OCI-LY1 (cell line): Measurements from ENCODE around the gene BCCIP.

Experiments used
- H2AFZ ChIP-seq: fragments of 200-600 bp; sonication (generic), shearing (Covaris generic); 2 replicates; pipeline ENCODE4 v1.6.0; 2014; ENCODE audit warnings: antibody characterized with exemption, mild to moderate bottlenecking, low read length
- H3F3A ChIP-seq: fragments of 200-600 bp; sonication (generic), shearing (Covaris generic); 2 replicates; pipeline ENCODE4 v1.6.0; 2014; ENCODE audit warnings: mild to moderate bottlenecking, antibody characterized with exemption, low read length, moderate library complexity; ENCODE audit not compliant: insufficient read depth
- H3K27ac ChIP-seq: fragments of 200-600 bp; sonication (generic); 2 replicates; pipeline ENCODE4 v1.5.1; 2014; ENCODE audit warnings: low read length, mixed run types, mild to moderate bottlenecking, low read depth; ENCODE audit not compliant: poor library complexity, severe bottlenecking
- H3K27me3 ChIP-seq: fragments of 200-600 bp; sonication (generic); 2 replicates; pipeline ENCODE4 v1.6.0; 2014; ENCODE audit warnings: antibody characterized with exemption, mild to moderate bottlenecking, low read length, moderate library complexity; ENCODE audit not compliant: insufficient read depth
- H3K36me3 ChIP-seq: fragments of 200-600 bp; sonication (generic); 2 replicates; pipeline ENCODE4 v1.6.1; 2014; ENCODE audit warnings: mild to moderate bottlenecking, antibody characterized with exemption, low read length, moderate library complexity, mixed read lengths; ENCODE audit not compliant: insufficient read depth
- H3K4me1 ChIP-seq: fragments of 200-600 bp; sonication (generic); 2 replicates; pipeline ENCODE4 v1.5.1; 2014; ENCODE audit warnings: mild to moderate bottlenecking, low read length, moderate library complexity; ENCODE audit not compliant: insufficient read depth, severe bottlenecking
- H3K4me2 ChIP-seq: fragments of 200-600 bp; sonication (generic), shearing (Covaris generic); 2 replicates; pipeline ENCODE4 v1.6.1; 2014; ENCODE audit warnings: low read length
- H3K4me3 ChIP-seq: fragments of 200-600 bp; sonication (generic); 2 replicates; pipeline ENCODE4 v1.5.1; 2014; ENCODE audit warnings: low read length, low read depth, mild to moderate bottlenecking, mixed read lengths; ENCODE audit not compliant: poor library complexity, severe bottlenecking
- H3K79me2 ChIP-seq: fragments of 200-600 bp; shearing (Covaris generic); 2 replicates; pipeline ENCODE4 v1.6.1; 2016; ENCODE audit warnings: mixed run types, low read length, mixed read lengths; ENCODE audit not compliant: insufficient read depth
- H3K9ac ChIP-seq: fragments of 200-600 bp; sonication (generic), shearing (Covaris generic); 2 replicates; pipeline ENCODE4 v1.6.1; 2014; ENCODE audit warnings: mild to moderate bottlenecking, low read length, mixed read lengths
- H3K9me2 ChIP-seq: fragments of 200-600 bp; sonication (generic), shearing (Covaris generic); 2 replicates; pipeline ENCODE4 v1.6.1; 2014; ENCODE audit warnings: low read depth, mild to moderate bottlenecking, low read length, mixed read lengths
- H3K9me3 ChIP-seq: fragments of 200-600 bp; shearing (Covaris generic); 2 replicates; pipeline ENCODE4 v1.6.1; 2014; ENCODE audit warnings: low read length, mixed read lengths
- H4K20me1 ChIP-seq: fragments of 200-600 bp; sonication (generic), shearing (Covaris generic); 2 replicates; pipeline ENCODE4 v1.6.0; 2016; ENCODE audit warnings: mild to moderate bottlenecking, low read length; ENCODE audit not compliant: insufficient read depth
- EZH2 ChIP-seq: fragments of 200-600 bp; sonication (generic), shearing (Covaris generic); IDR thresholded peaks from 2 replicates; pipeline ENCODE4 v1.8.0; 2017; ENCODE audit warnings: borderline replicate concordance, mixed run types, mild to moderate bottlenecking, antibody characterized with exemption, low read length, moderate library complexity, mixed read lengths
- TF ChIP-seq, protein P1 (sequence below): fragments of 200-600 bp; sonication (generic), shearing (Covaris generic); IDR thresholded peaks from 2 replicates; pipeline ENCODE4 v1.5.1; 2017; ENCODE audit warnings: mild to moderate bottlenecking, antibody characterized with exemption, low read length, moderate library complexity, mixed read lengths

The BCCIP gene

DNA sequence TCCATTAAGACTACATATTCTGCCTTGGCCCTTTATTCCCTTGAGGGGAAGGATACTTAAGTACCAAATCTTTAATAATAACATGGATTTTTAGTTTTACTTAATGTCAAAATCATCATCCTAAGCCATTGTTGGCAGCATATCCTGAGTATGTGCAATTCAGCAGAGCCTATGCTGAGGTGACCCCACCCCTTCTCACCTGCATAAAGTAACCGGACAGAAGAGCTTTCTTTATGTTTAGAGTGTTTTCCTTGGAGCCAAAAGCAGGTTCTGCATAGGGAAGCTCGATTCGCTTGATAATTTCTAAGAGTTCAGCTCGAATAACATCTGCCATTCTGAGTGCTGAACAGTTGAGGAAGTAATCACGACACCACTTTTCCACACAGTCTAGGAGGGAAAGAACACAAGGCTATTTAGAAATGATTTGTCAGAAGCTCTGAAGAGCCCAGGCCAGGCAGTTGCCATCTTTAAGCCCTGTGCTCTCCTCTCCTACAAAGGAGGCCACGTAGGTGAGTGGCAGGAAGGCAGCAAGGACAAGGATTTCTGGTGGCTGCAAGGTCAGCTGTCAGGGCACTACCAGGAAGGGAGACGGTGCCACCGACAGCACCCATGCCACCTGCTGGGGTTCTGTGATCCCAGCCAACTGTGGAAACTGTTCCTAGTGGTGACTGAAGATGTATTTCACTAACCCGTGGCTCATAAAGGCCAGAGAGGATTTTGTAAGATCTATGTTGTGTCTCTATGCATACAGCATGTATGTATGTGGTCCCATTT is 15.6 kb downstream of the BCCIP start:
- no peaks in the 10 kb centered on the region for H3K27me3 ChIP-seq
- H3K36me3 ChIP-seq, result peaks cover 51% of the 10 kb centered on the region
- no peak overlapping the region for H2AFZ ChIP-seq
- H3F3A ChIP-seq, result no peaks in the 10 kb centered on the region
- no peak overlapping the region for H3K27ac ChIP-seq
- no peaks in the 10 kb centered on the region for H4K20me1 ChIP-seq
- no peaks in the 10 kb centered on the region for H3K4me1 ChIP-seq
- TF ChIP-seq, protein P1, sequence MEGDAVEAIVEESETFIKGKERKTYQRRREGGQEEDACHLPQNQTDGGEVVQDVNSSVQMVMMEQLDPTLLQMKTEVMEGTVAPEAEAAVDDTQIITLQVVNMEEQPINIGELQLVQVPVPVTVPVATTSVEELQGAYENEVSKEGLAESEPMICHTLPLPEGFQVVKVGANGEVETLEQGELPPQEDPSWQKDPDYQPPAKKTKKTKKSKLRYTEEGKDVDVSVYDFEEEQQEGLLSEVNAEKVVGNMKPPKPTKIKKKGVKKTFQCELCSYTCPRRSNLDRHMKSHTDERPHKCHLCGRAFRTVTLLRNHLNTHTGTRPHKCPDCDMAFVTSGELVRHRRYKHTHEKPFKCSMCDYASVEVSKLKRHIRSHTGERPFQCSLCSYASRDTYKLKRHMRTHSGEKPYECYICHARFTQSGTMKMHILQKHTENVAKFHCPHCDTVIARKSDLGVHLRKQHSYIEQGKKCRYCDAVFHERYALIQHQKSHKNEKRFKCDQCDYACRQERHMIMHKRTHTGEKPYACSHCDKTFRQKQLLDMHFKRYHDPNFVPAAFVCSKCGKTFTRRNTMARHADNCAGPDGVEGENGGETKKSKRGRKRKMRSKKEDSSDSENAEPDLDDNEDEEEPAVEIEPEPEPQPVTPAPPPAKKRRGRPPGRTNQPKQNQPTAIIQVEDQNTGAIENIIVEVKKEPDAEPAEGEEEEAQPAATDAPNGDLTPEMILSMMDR, result no peak
- TF ChIP-seq EZH2, result no peak
- H3K9ac ChIP-seq, result no peak overlapping the region
- no peaks in the 10 kb centered on the region for H3K9me2 ChIP-seq
- H3K4me3 ChIP-seq, result no peak overlapping the region
- H3K9me3 ChIP-seq, result no peaks in the 10 kb centered on the region
- H3K79me2 ChIP-seq, result no peaks in the 10 kb centered on the region
- no peak overlapping the region for H3K4me2 ChIP-seq

DNA sequence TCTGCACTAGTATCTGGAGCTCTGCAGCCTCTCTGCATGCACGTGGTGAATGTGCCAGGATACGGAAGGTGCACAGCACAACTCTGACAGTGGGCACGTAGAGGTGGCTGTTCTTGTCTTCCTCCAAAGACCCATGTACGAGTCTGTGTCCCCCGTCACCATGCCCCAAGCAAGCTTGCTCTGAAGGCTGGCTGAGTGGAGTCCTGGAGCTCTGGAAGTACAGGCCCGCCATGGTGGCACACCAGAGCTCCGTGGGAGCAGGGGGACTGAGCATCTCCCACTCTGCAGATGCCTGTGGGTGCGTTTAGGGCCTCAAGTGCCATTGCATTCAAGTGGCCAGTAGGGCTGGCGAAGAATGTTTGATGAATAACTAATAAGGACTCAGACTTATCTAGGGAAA is 17.1 kb downstream of the BCCIP start:
- no peak overlapping the region for H3K4me3 ChIP-seq
- no peak overlapping the region for H3K4me2 ChIP-seq
- no peaks in the 10 kb centered on the region for H3K27me3 ChIP-seq
- peaks cover 41% of the 10 kb centered on the region for H3K36me3 ChIP-seq
- H2AFZ ChIP-seq, result no peak overlapping the region
- H4K20me1 ChIP-seq, result no peaks in the 10 kb centered on the region
- no peak overlapping the region for H3K9ac ChIP-seq
- H3K9me2 ChIP-seq, result no peaks in the 10 kb centered on the region
- no peaks in the 10 kb centered on the region for H3F3A ChIP-seq
- H3K79me2 ChIP-seq, result no peaks in the 10 kb centered on the region
- no peaks in the 10 kb centered on the region for H3K4me1 ChIP-seq
- H3K27ac ChIP-seq, result no peak overlapping the region
- no peaks in the 10 kb centered on the region for H3K9me3 ChIP-seq
- TF ChIP-seq, protein P1, result no peak
- TF ChIP-seq EZH2, result no peak

DNA sequence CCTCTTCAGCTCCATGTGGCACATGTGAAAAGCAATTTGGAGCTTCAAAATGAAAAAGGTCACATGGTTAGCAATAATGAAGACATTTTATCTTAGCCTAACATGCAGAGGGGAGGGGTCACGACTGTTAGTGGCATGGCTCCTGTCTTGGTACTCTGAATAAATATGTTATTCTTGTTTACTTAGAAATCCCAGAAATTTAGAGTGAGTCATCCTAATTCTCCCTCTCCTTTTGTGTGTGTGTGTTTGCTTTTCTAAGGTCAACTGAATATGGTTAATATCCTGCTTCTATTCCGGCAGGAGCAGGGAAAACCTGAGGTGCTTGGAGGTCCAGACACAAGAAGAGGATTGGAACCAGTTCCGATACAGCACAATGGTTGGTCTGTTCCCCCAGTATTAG is 17.6 kb downstream of the BCCIP start:
- no peak overlapping the region for H3K4me3 ChIP-seq
- H3K4me2 ChIP-seq, result no peak overlapping the region
- no peaks in the 10 kb centered on the region for H3K79me2 ChIP-seq
- H3K9ac ChIP-seq, result no peak overlapping the region
- no peak overlapping the region for H3K27ac ChIP-seq
- H3K9me3 ChIP-seq, result no peaks in the 10 kb centered on the region
- no peaks in the 10 kb centered on the region for H3K27me3 ChIP-seq
- H4K20me1 ChIP-seq, result no peaks in the 10 kb centered on the region
- no peak overlapping the region for H2AFZ ChIP-seq
- TF ChIP-seq, protein P1, result no peak
- TF ChIP-seq EZH2, result no peak
- H3F3A ChIP-seq, result no peaks in the 10 kb centered on the region
- peaks cover 36% of the 10 kb centered on the region for H3K36me3 ChIP-seq
- H3K4me1 ChIP-seq, result no peaks in the 10 kb centered on the region
- H3K9me2 ChIP-seq, result no peaks in the 10 kb centered on the region
